DMS53 treated with DMSO at 0.1 percent for 48 hours (cell line): ENCODE results near the gene MITF.

Experiments
- DNase-seq: peaks from one replicate; lab custom pipeline; 2025; ENCODE audit not compliant: unreplicated experiment; lab: John Stamatoyannopoulos, UW

MITF gene

GRCh38 chr3:69739204-69740102 lies at the start of gene MITF:
Gene MITF, plus strand, starts transcription at chr3:69739464. Its CDS starts 134 bp downstream, at chr3:69739598.
- DNase-seq: peak; percentile 28

- no peak for DNase-seq
Measured at GRCh38 chr3:69691860-69692259, 47.4 kb upstream of the MITF start.

- no peak for DNase-seq
Measured at GRCh38 chr3:69692761-69693160, 46.5 kb upstream of the MITF start.

- no peak for DNase-seq
Measured at GRCh38 chr3:69695443-69695842, 43.8 kb upstream of the MITF start.

GRCh38 chr3:69695933-69696332 lies 43.3 kb upstream of the MITF start:
- no peak for DNase-seq

GRCh38 chr3:69696367-69696766 lies 42.9 kb upstream of the MITF start:
- DNase-seq: no peak

- no peak for DNase-seq
Measured at GRCh38 chr3:69697381-69697780, 41.9 kb upstream of the MITF start.

DNA sequence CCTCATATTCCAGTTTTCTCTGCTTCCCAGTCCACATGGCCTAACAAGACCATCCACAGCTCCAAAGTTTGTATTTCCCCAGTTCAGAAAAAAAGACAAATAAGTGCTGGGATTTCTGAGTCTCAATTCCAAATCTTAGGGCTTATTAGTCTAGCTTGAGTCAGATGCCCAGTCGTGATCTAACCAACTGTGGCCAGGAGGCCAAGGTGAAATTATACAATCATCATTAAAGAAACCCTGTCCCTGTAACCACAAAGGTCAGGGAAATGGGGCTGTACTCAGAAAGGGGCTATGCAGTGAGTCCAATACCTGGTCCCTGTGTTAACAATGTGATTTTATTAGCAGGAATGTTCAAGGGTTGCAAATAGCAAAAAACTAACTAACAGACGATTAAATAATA lies 40.5 kb upstream of the MITF start:
- DNase-seq: no peak

DNA sequence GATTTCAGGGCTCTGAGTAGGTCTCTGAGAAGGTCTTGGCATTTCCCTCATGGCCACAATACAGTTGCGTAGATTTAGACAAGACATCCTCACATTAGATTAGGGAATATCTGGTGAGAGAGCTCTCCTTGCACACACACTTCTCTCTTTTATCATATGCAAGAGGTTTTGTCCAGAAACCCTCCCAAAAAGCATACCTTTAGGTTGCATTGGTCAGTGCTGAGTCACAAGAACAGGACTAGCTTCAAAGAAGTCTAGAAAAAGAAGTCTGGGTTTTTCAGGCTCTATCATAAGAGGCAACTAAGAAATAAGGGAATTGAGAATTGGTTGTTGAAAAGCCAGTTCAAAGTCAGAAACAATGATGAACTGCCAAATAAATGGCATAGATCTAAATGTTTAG lies 40.1 kb upstream of the MITF start:
- no peak for DNase-seq

DNA sequence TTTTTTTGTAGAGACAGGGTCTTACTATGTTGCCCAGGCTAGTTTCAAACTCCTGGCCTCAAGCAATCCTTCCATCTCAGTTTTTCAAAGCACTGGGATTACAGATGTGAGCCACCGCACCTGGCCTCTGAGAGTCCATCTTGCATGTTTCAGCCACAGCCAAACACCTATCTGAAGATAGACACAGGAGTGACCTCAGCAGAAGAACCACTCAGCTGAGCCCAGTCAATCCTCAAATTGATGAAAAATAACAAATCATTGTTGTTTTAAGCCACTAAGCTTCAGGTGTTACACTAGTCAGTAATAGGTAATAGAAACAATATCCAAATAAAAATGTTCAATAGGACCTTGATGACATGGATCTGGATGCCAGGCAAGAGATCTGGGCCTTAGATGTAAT lies 38.3 kb upstream of the MITF start:
- DNase-seq: no peak

- no peak for DNase-seq
Measured at GRCh38 chr3:69710153-69710977, 28.9 kb upstream of the MITF start.

DNA sequence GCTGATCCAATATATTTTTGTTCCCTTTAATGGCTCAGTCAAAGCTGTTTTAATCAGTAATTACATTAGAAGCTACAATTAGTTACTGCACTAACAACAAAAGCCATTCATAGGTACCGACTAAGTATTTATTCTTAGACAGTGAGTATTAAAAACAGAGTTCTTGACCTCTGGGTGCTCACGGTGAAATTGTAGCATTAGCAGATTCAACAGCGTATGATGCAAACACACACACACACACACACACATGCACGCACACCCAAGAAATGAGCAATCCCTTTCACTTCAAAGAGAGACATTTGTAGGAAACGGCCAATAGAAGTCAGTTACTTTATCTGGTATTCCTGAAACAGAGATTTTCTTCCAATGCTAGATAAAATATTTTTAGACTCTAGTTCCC lies 27.0 kb upstream of the MITF start:
- no peak for DNase-seq

DNA sequence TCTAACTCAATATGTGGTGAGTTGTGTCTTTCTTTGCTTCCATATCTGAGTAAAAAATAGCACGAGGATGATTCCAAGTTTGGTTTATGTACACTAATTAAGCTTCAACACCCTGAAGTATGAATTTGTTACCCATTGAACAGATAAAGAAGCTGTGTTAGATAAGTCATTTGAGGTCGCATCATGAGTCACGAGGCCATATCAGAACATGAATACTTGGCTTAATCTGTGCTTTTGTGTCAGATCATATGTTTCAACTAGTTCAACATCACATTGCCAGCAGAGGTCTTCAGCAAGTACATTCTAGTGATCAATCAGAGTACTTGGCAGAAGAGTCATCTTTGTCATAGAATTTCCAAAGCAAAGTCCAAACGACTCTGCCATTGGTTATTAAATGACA lies 26.3 kb upstream of the MITF start:
- no peak for DNase-seq

DNA sequence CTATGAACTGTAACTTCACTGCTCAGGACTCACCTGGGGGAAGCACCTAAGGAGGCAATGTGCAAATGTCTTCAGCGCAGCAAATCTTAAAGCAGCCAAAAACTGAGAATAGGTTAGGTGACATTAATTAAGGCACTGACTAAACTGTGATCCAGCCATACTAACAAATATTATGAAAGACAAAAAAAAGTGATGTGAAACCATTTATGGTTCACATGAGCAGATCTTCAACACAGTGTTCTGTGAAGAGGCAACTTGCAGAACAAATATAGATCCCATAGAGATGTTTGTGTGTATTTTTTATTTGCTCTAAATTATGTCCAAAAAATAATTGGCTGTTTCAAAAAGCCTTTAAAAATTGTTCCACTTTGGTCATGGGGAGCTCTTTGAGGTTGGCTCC lies 24.1 kb upstream of the MITF start:
- no peak for DNase-seq

- DNase-seq: no peak
Measured at GRCh38 chr3:69716119-69716518, 23.1 kb upstream of the MITF start.

DNA sequence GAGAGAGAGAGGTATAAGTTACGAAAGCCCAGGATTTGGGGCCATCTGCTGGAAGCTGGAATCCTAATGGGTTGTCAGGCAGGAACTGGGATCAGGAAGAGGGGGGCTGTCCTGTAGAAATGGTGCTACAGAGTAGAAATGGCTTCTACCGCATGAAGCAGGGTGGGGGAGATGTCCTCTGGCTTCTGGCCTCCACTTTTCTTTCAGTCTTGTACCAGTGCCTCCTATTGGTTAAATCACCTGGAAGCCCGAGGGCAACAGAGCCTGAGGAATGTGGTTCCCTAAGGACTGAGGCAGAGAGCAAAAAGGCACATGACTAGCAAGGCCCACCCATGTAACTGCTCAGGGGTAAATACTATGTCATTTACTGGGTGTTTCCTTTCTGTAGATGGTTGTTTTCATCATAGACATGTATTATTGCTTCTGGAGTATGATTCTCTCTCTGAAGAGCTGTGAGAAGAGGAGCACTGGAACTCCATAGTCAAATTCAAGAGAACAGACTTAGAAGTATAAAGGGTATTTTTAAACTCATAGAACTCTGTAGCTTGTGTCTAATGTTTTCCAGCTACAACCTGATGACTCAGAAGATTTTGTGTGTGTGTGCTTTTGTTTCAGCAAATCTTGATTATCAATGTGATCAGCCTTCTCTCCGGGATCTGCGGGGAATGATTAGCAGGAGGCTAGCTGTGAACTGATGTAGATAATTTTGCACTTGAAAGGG lies 20.2 kb upstream of the MITF start:
- no peak for DNase-seq

- DNase-seq: no peak
Measured at GRCh38 chr3:69719587-69720122, 19.6 kb upstream of the MITF start.

DNA sequence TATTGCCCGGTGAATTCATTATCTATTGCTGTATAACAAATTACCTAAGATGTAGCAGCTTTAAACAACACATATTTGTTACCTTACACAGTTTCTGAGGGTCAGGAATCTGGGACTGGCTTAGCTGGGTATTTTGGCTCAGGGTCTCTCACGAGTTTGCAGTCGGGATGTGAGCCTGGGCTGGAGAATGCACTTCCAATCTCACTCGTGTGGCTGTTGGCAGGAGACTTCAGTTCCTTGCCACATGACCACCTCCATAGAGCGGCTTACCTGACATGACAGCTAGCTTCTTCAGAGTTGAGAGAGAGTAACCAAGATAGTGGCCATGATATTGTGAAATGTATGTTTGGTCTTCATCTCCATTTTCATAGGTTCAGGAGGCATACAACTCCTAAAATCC lies 18.4 kb upstream of the MITF start:
- DNase-seq: no peak

DNA sequence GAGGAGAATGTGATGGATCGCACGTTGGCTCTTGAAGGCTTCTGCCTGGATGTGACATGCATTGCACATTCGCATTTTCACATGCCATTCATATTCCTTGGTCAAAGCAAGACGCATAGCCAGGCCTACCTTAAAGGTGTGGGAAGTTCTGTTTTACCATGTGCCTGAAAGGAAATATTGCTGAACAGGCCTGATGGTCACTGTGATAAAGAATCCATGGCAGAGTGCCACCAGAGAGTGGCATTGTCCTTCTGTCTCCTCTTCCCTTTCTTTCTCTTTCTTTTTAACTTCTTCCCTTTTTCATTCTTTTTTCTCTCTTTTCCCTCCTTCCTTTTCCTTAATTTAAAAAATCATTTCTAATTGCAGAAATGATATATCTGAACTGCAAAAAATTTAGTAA lies 15.9 kb upstream of the MITF start:
- DNase-seq: no peak

GRCh38 chr3:69724722-69725435 lies 14.4 kb upstream of the MITF start:
- DNase-seq: no peak
